AG04449 (cell line): Measurements from ENCODE around the gene VPS37D.
A peak's percentile ranks its signal among the peaks of the same experiment; 100 is the strongest.

Experiments used
- CTCF ChIA-PET: fragments of 350-600 bp; formaldehyde crosslinking; extraction: SDS; loops from one replicate; lab custom pipeline; 2021; ENCODE audit warnings: antibody characterized with exemption; lab: Yijun Ruan, JAX
- POLR2A ChIA-PET: fragments of 400-600, 350-600 bp; formaldehyde crosslinking; extraction: SDS; loops from one replicate; lab custom pipeline; 2020; ENCODE audit warnings: antibody characterized with exemption, inconsistent platforms; lab: Yijun Ruan, JAX
- DNase-seq: peaks from one replicate; pipeline ENCODE4 v3.0.0-alpha.2; 2010; ENCODE audit warnings: low read depth, low spot score
- H3K4me3 ChIP-seq: 2 replicates; pipeline ENCODE4 v1.5.1; 2011; ENCODE audit warnings: low read depth, mild to moderate bottlenecking, control low read depth, low read length
- CTCF ChIP-seq: IDR thresholded peaks from one replicate; pipeline ENCODE4 v1.5.1; 2011; ENCODE audit warnings: mild to moderate bottlenecking, moderate library complexity, low read length, control low read depth, inconsistent platforms; ENCODE audit not compliant: insufficient read depth; ENCODE audit errors: missing control alignments

Gene VPS37D

GRCh38 chr7:73681031-73681430 lies 13.4 kb downstream of the VPS37D start:
- no peak for DNase-seq
- TF ChIP-seq CTCF, result no peak
- CTCF ChIA-PET, result interaction anchor here (1.0 to 2.6 kb wide), 2 partner anchors 13 to 73 kb away, joined by 3 to 9 read pairs; partner anchors contain the start of gene VPS37D
- no peak overlapping the region; the same call in 1 of the 2 replicates for H3K4me3 ChIP-seq
- POLR2A ChIA-PET, result interaction anchor here (0.5 to 1.0 kb wide), 2 partner anchors 23 to 325 kb away, joined by 3 to 5 read pairs; no protein-coding TSS in a partner anchor

GRCh38 chr7:73682745-73683055 lies 15.1 kb downstream of the VPS37D start:
- peak overlapping the region; percentile 98 for H3K4me3 ChIP-seq
- TF ChIP-seq CTCF, result no peak
- ChIA-PET CTCF (interaction anchor here (0.7 to 1.2 kb wide), 3 partner anchors 14 to 75 kb away, joined by 3 to 6 read pairs (median 4); no protein-coding TSS in a partner anchor), POLR2A (no interaction called here)
- DNase-seq, result no peak

GRCh38 chr7:73683056-73683787 lies 15.6 kb downstream of the VPS37D start, which contains the start of the genes BUD23 and DNAJC30:
TSS of gene BUD23 (plus strand) at chr7:73683597. CDS start at chr7:73683626, 29 bp downstream.
TSS of gene DNAJC30 (minus strand) at chr7:73683453. CDS start at chr7:73683423, 30 bp downstream.
- peak; percentile 69 for DNase-seq
- ChIA-PET CTCF (interaction anchor here (0.7 to 3.2 kb wide), 3 partner anchors 15 to 76 kb away, joined by 4 to 6 read pairs (median 6); no protein-coding TSS in a partner anchor), POLR2A (no interaction called here)
- peak within 1 kb of the TSS; percentile 98 for H3K4me3 ChIP-seq
- TF ChIP-seq CTCF, result no peak

GRCh38 chr7:73683788-73684693 lies 16.4 kb downstream of the VPS37D start:
- ChIA-PET POLR2A (no interaction called here), CTCF (interaction anchor here (3.2 kb wide), 1 partner anchor 16 kb away, joined by 6 read pairs; no protein-coding TSS in a partner anchor)
- no peak for DNase-seq
- no peak for TF ChIP-seq CTCF
- peak overlapping the region; percentile 98 for H3K4me3 ChIP-seq

- ChIA-PET POLR2A (no interaction called here), CTCF (interaction anchor here (0.7 to 3.2 kb wide), 2 partner anchors 16 to 17 kb away, joined by 4 to 6 read pairs; no protein-coding TSS in a partner anchor)
- DNase-seq, result no peak
- H3K4me3 ChIP-seq, result no peak overlapping the region; the same call in 1 of the 2 replicates
- no peak for TF ChIP-seq CTCF
Observed at GRCh38 chr7:73685311-73685710, 17.7 kb downstream of the VPS37D start.
